HEK293 (cell line): Measurements from ENCODE around the gene PPFIA1.

Experiments used
- CTCF ChIA-PET: fragments of 350-600 bp; formaldehyde crosslinking; extraction: SDS; loops from one replicate; lab custom pipeline; 2021; ENCODE audit warnings: antibody characterized with exemption; lab: Yijun Ruan, JAX
- POLR2A ChIA-PET: fragments of 300-600 bp; formaldehyde crosslinking; extraction: SDS; loops from one replicate; lab custom pipeline; 2020; ENCODE audit warnings: antibody characterized with exemption, inconsistent platforms; lab: Yijun Ruan, JAX
- H3K27ac ChIP-seq: fragments of 200-500 bp; sonication (Bioruptor generic); 2 replicates; pipeline ENCODE4 v1.5.1; 2014; ENCODE audit warnings: low read depth, low read length, control low read depth, inconsistent platforms; ENCODE audit errors: extremely low read depth
- H3K36me3 ChIP-seq, 2 experiments: fragments of 200-500 bp in 1 of 2; sonication (Bioruptor generic) in 1 of 2; 1 replicate in 1 of 2; 2 replicates in 1 of 2; pipeline ENCODE4 v1.5.1; 2014 to 2017; ENCODE audit warnings: inconsistent platforms in 2 of 2, low read length in 2 of 2; ENCODE audit not compliant: control insufficient read depth in 2 of 2, insufficient read depth in 1 of 2
- H3K4me1 ChIP-seq: fragments of 200-500 bp; sonication (Bioruptor generic); 2 replicates; pipeline ENCODE4 v1.5.1; 2014; ENCODE audit warnings: mild to moderate bottlenecking, low read length, inconsistent platforms; ENCODE audit not compliant: control insufficient read depth, insufficient read depth
- H3K4me3 ChIP-seq: 2 replicates; pipeline ENCODE4 v1.5.1; 2011; ENCODE audit warnings: low read depth, mild to moderate bottlenecking, control low read depth, low read length, moderate library complexity
- H3K9me3 ChIP-seq: fragments of 200-500 bp; sonication (Bioruptor generic); 2 replicates; pipeline ENCODE4 v1.5.1; 2014; ENCODE audit warnings: low read depth, low read length, inconsistent platforms; ENCODE audit not compliant: control insufficient read depth, insufficient read depth
- GLIS1 ChIP-seq: fragments of 450-650 bp; formaldehyde crosslinking; IDR thresholded peaks from 2 replicates; pipeline ENCODE4 v1.5.1; 2016; ENCODE audit warnings: missing biosample characterization, missing genetic modification characterization
- KLF9 ChIP-seq: fragments of 450-650 bp; formaldehyde crosslinking; IDR thresholded peaks from 2 replicates; pipeline ENCODE4 v1.5.1; 2016; ENCODE audit warnings: missing biosample characterization, missing genetic modification characterization, low read depth
- SP2 ChIP-seq: fragments of 450-650 bp; formaldehyde crosslinking; IDR thresholded peaks from 2 replicates; pipeline ENCODE4 v1.5.1; 2016; ENCODE audit warnings: missing biosample characterization, missing genetic modification characterization
- ZBTB8A ChIP-seq: fragments of 450-650 bp; formaldehyde crosslinking; IDR thresholded peaks from 2 replicates; pipeline ENCODE4 v1.5.1; 2016; ENCODE audit warnings: missing biosample characterization, missing genetic modification characterization
- ZEB2 ChIP-seq: fragments of 450-650 bp; formaldehyde crosslinking; IDR thresholded peaks from 2 replicates; pipeline ENCODE4 v1.5.1; 2016; ENCODE audit warnings: missing biosample characterization, missing genetic modification characterization
- ZNF138 ChIP-seq: fragments of 450-650 bp; formaldehyde crosslinking; IDR thresholded peaks from 2 replicates; pipeline ENCODE4 v1.5.1; 2016; ENCODE audit warnings: missing biosample characterization, missing genetic modification characterization, borderline replicate concordance
- ZNF26 ChIP-seq: fragments of 450-650 bp; formaldehyde crosslinking; IDR thresholded peaks from 2 replicates; pipeline ENCODE4 v1.5.1; 2016; ENCODE audit warnings: missing biosample characterization, missing genetic modification characterization
- ZNF280D ChIP-seq: fragments of 450-650 bp; formaldehyde crosslinking; IDR thresholded peaks from 2 replicates; pipeline ENCODE4 v1.5.1; 2016; ENCODE audit warnings: missing biosample characterization, missing genetic modification characterization
- ZNF501 ChIP-seq: fragments of 450-650 bp; formaldehyde crosslinking; IDR thresholded peaks from 2 replicates; pipeline ENCODE4 v1.5.1; 2016; ENCODE audit warnings: missing biosample characterization, missing genetic modification characterization
- ZNF658 ChIP-seq: fragments of 450-650 bp; formaldehyde crosslinking; IDR thresholded peaks from 2 replicates; pipeline ENCODE4; 2016; ENCODE audit warnings: missing biosample characterization, missing genetic modification characterization
- ZSCAN30 ChIP-seq: fragments of 450-650 bp; IDR thresholded peaks from 2 replicates; pipeline ENCODE4 v1.5.1; 2018; ENCODE audit warnings: missing biosample characterization, mild to moderate bottlenecking, missing genetic modification characterization, moderate library complexity
- TF ChIP-seq, protein P1 (sequence below): fragments of 450-650 bp; formaldehyde crosslinking; IDR thresholded peaks from 2 replicates; pipeline ENCODE4 v1.5.1; 2016; ENCODE audit warnings: missing biosample characterization, missing genetic modification characterization
- TF ChIP-seq, protein P2 (sequence below): fragments of 450-650 bp; formaldehyde crosslinking; IDR thresholded peaks from 2 replicates; pipeline ENCODE4 v1.5.1; 2016; ENCODE audit warnings: missing biosample characterization, missing genetic modification characterization, low read depth
- TF ChIP-seq, protein P3 (sequence below): fragments of 450-650 bp; formaldehyde crosslinking; IDR thresholded peaks from 2 replicates; pipeline ENCODE4 v1.5.1; 2016; ENCODE audit warnings: missing biosample characterization, missing genetic modification characterization

PPFIA1 gene

GRCh38 chr11:70364745-70365543 lies 94.5 kb downstream of the PPFIA1 start (continued):
- TF ChIP-seq ZNF26 (tag by site-specific recombination) = no peak

- Histone ChIP-seq H3K4me1 (no peaks in the 10 kb centered on the region), H3K4me3 (no peak overlapping the region), H3K36me3 (peaks cover 12 to 71% of the 10 kb centered on the region in 2 experiments), H3K27ac (no peak overlapping the region), H3K9me3 (no peaks in the 10 kb centered on the region)
- TF ChIP-seq ZNF501 = no peak
- TF ChIP-seq ZSCAN30 = no peak
- TF ChIP-seq ZNF138 (tag by site-specific recombination) = no peak
- TF ChIP-seq KLF9 = no peak
- TF ChIP-seq, protein P1, sequence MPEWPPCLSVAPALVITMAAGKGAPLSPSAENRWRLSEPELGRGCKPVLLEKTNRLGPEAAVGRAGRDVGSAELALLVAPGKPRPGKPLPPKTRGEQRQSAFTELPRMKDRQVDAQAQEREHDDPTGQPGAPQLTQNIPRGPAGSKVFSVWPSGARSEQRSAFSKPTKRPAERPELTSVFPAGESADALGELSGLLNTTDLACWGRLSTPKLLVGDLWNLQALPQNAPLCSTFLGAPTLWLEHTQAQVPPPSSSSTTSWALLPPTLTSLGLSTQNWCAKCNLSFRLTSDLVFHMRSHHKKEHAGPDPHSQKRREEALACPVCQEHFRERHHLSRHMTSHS (tag by site-specific recombination) = no peak
- TF ChIP-seq ZBTB8A = no peak
- TF ChIP-seq, protein P2, sequence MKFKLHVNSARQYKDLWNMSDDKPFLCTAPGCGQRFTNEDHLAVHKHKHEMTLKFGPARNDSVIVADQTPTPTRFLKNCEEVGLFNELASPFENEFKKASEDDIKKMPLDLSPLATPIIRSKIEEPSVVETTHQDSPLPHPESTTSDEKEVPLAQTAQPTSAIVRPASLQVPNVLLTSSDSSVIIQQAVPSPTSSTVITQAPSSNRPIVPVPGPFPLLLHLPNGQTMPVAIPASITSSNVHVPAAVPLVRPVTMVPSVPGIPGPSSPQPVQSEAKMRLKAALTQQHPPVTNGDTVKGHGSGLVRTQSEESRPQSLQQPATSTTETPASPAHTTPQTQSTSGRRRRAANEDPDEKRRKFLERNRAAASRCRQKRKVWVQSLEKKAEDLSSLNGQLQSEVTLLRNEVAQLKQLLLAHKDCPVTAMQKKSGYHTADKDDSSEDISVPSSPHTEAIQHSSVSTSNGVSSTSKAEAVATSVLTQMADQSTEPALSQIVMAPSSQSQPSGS (tag by site-specific recombination) = no peak
- TF ChIP-seq ZNF280D = no peak
- TF ChIP-seq ZEB2 (tag by site-specific recombination) = no peak
- no peak for TF ChIP-seq GLIS1 (tag by site-specific recombination)
- no peak for TF ChIP-seq SP2 (tag by site-specific recombination)
- TF ChIP-seq, protein P3, sequence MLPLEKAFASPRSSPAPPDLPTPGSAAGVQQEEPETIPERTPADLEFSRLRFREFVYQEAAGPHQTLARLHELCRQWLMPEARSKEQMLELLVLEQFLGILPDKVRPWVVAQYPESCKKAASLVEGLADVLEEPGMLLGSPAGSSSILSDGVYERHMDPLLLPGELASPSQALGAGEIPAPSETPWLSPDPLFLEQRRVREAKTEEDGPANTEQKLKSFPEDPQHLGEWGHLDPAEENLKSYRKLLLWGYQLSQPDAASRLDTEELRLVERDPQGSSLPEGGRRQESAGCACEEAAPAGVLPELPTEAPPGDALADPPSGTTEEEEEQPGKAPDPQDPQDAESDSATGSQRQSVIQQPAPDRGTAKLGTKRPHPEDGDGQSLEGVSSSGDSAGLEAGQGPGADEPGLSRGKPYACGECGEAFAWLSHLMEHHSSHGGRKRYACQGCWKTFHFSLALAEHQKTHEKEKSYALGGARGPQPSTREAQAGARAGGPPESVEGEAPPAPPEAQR = no peak
- no peak for TF ChIP-seq ZNF658 (tag by site-specific recombination)
- TF ChIP-seq ZNF26 (tag by site-specific recombination) = no peak
- ChIA-PET POLR2A (no interaction called here), CTCF (interaction anchor here (0.7 to 1.2 kb wide), 2 partner anchors 13 to 94 kb away, joined by 3 read pairs; no protein-coding TSS in a partner anchor)
These were observed 95.0 kb downstream of the PPFIA1 start for GRCh38 chr11:70365544-70365927.
